ENCODE measurements around the gene ABCA3. TPM values are rescaled to one million over a fixed set of nuclear protein-coding genes. Genes with fewer than 3 reads are reported as not detected.

The ABCA3 gene
- total RNA-seq, 1 donor = 1.4 TPM

- no peak overlapping the region for H2AFZ ChIP-seq (ENCODE audit: low read length)
- TF ChIP-seq CTCF (IDR thresholded peaks at IDR 0.05; ENCODE audit: extremely low read depth, low read depth, low read length) = no peak
- H3K36me3 ChIP-seq (ENCODE audit: insufficient read depth, low read length) = peaks cover 37% of the 10 kb centered on the region
- no peak overlapping the region for H3K27ac ChIP-seq (ENCODE audit: low read depth, low read length)
- peaks cover 10% of the 10 kb centered on the region for H4K20me1 ChIP-seq (ENCODE audit: insufficient read depth, low read length)
- peaks cover 1% of the 10 kb centered on the region for H3K4me1 ChIP-seq (ENCODE audit: insufficient read depth, low read length)
- no peaks in the 10 kb centered on the region for H3K27me3 ChIP-seq (ENCODE audit: insufficient read depth, low read length)
- peak; percentile 66 for DNase-seq (ENCODE audit: insufficient read length, low spot score, missing footprints)
- no peak overlapping the region for H3K4me2 ChIP-seq (ENCODE audit: insufficient read depth, low read length)
- H3K9me3 ChIP-seq (ENCODE audit: low read depth, low read length) = no peaks in the 10 kb centered on the region
- no peak overlapping the region for H3K4me3 ChIP-seq (ENCODE audit: insufficient read depth, low read length)
- peaks cover 9% of the 10 kb centered on the region for H3K79me2 ChIP-seq (ENCODE audit: insufficient read depth, low read length)
Observed at GRCh38 chr16:2244926-2245795, 95.4 kb downstream of the ABCA3 start.

- peaks cover 37% of the 10 kb centered on the region for H3K36me3 ChIP-seq (ENCODE audit: insufficient read depth, low read length)
Observed at GRCh38 chr16:2244301-2244700, 96.2 kb downstream of the ABCA3 start.

GRCh38 chr16:2243781-2244180 is 96.7 kb downstream of the ABCA3 start:
- no peak overlapping the region for H3K4me3 ChIP-seq (ENCODE audit: insufficient read depth, low read length)
- peak; percentile 85 for DNase-seq (ENCODE audit: insufficient read length, low spot score, missing footprints)
- no peaks in the 10 kb centered on the region for H3K27me3 ChIP-seq (ENCODE audit: insufficient read depth, low read length)
- H3K4me1 ChIP-seq (ENCODE audit: insufficient read depth, low read length) = no peaks in the 10 kb centered on the region
- peaks cover 5% of the 10 kb centered on the region for H3K79me2 ChIP-seq (ENCODE audit: insufficient read depth, low read length)
- TF ChIP-seq CTCF (IDR thresholded peaks at IDR 0.05; ENCODE audit: extremely low read depth, low read depth, low read length) = no peak
- no peak overlapping the region for H3K27ac ChIP-seq (ENCODE audit: low read depth, low read length)
- H3K4me2 ChIP-seq (ENCODE audit: insufficient read depth, low read length) = no peak overlapping the region
- peaks cover 37% of the 10 kb centered on the region for H3K36me3 ChIP-seq (ENCODE audit: insufficient read depth, low read length)
- no peaks in the 10 kb centered on the region for H3K9me3 ChIP-seq (ENCODE audit: low read depth, low read length)
- peaks cover 8% of the 10 kb centered on the region for H4K20me1 ChIP-seq (ENCODE audit: insufficient read depth, low read length)
- no peak overlapping the region for H2AFZ ChIP-seq (ENCODE audit: low read length)

More at GRCh38 chr16:2244301-2244700, 96.2 kb downstream of the ABCA3 start:
- peak; percentile 82 for DNase-seq (ENCODE audit: insufficient read length, low spot score, missing footprints)
- Histone ChIP-seq H2AFZ (ENCODE audit: low read length) (no peak overlapping the region), H4K20me1 (ENCODE audit: insufficient read depth, low read length) (peaks cover 10% of the 10 kb centered on the region), H3K4me1 (ENCODE audit: insufficient read depth, low read length) (no peaks in the 10 kb centered on the region), H3K4me3 (ENCODE audit: insufficient read depth, low read length) (no peak overlapping the region), H3K27me3 (ENCODE audit: insufficient read depth, low read length) (no peaks in the 10 kb centered on the region), H3K9me3 (ENCODE audit: low read depth, low read length) (no peaks in the 10 kb centered on the region), H3K4me2 (ENCODE audit: insufficient read depth, low read length) (no peak overlapping the region), H3K27ac (ENCODE audit: low read depth, low read length) (no peak overlapping the region), H3K79me2 (ENCODE audit: insufficient read depth, low read length) (peaks cover 7% of the 10 kb centered on the region)
- no peak for TF ChIP-seq CTCF (IDR thresholded peaks at IDR 0.05; ENCODE audit: extremely low read depth, low read depth, low read length)

- H3K79me2 ChIP-seq (ENCODE audit: insufficient read depth, low read length) = no peaks in the 10 kb centered on the region
- no peak overlapping the region for H3K4me3 ChIP-seq (ENCODE audit: insufficient read depth, low read length)
- TF ChIP-seq CTCF (IDR thresholded peaks at IDR 0.05; ENCODE audit: extremely low read depth, low read depth, low read length) = no peak
- H2AFZ ChIP-seq (ENCODE audit: low read length) = no peak overlapping the region
- no peaks in the 10 kb centered on the region for H3K9me3 ChIP-seq (ENCODE audit: low read depth, low read length)
- H4K20me1 ChIP-seq (ENCODE audit: insufficient read depth, low read length) = peaks cover 8% of the 10 kb centered on the region
- no peaks in the 10 kb centered on the region for H3K4me1 ChIP-seq (ENCODE audit: insufficient read depth, low read length)
- H3K27me3 ChIP-seq (ENCODE audit: insufficient read depth, low read length) = no peaks in the 10 kb centered on the region
- no peak overlapping the region for H3K4me2 ChIP-seq (ENCODE audit: insufficient read depth, low read length)
- H3K36me3 ChIP-seq (ENCODE audit: insufficient read depth, low read length) = peaks cover 37% of the 10 kb centered on the region
- DNase-seq (ENCODE audit: insufficient read length, low spot score, missing footprints) = peak; percentile 71
- no peak overlapping the region for H3K27ac ChIP-seq (ENCODE audit: low read depth, low read length)
Observed at GRCh38 chr16:2243031-2243528, 97.4 kb downstream of the ABCA3 start.
